PC-3 (cell line): ENCODE data around the gene NRSN2. TPM values are rescaled to one million over a fixed set of nuclear protein-coding genes. Genes with fewer than 3 reads are reported as not detected.

Source experiments
- ATAC-seq: fragments of 200-7000 bp; cut with Tn5 transposase; 2 replicates; pipeline ENCODE4 v1.9.1; 2020; ENCODE audit warnings: mild to moderate bottlenecking, moderate library complexity
- BruUV-seq: library from RNA; stranded (reverse); fragments of 400-500 nt; replicated peaks from 2 replicates; lab custom pipeline; 2021; lab: Mats Ljungman, UMichigan
- CTCF ChIA-PET: fragments of 300-600 bp; sonication (Branson Sonifier 250); formaldehyde crosslinking; loops from one replicate; lab custom pipeline; 2022; ENCODE audit warnings: antibody characterized with exemption; lab: Charles Lee
- POLR2A ChIA-PET: fragments of 300-600 bp; sonication (Branson Sonifier 250); formaldehyde crosslinking; loops from one replicate; lab custom pipeline; 2022; ENCODE audit warnings: antibody characterized with exemption; ENCODE audit not compliant: unreplicated experiment; lab: Charles Lee
- DNase-seq: peaks from one replicate; pipeline ENCODE4 v3.0.0-alpha.2; 2015
- H2AFZ ChIP-seq: fragments of 300-600 bp; sonication (generic); 2 replicates; pipeline ENCODE4 v1.6.0; 2016; ENCODE audit warnings: antibody characterized with exemption, low read length
- H3F3A ChIP-seq: fragments of 300-600 bp; sonication (generic); one replicate; pipeline ENCODE4 v1.6.0; 2017; ENCODE audit warnings: antibody characterized with exemption, low read length, control low read depth, mild to moderate bottlenecking; ENCODE audit not compliant: unreplicated experiment
- H3K27ac ChIP-seq: fragments of 300-600 bp; sonication (generic); 2 replicates; pipeline ENCODE4 v1.5.1; 2016; ENCODE audit warnings: mild to moderate bottlenecking, low read length
- H3K27me3 ChIP-seq: fragments of 300-600 bp; sonication (generic); 2 replicates; pipeline ENCODE4 v1.6.1; 2016; ENCODE audit warnings: low read length, mixed read lengths
- H3K36me3 ChIP-seq: fragments of 300-600 bp; sonication (generic); 2 replicates; pipeline ENCODE4 v1.6.1; 2016; ENCODE audit warnings: low read depth, mixed run types, low read length, mixed read lengths
- H3K4me1 ChIP-seq: fragments of 300-600 bp; sonication (generic); 2 replicates; pipeline ENCODE4 v1.5.1; 2016; ENCODE audit warnings: low read length; ENCODE audit not compliant: insufficient read depth
- H3K4me2 ChIP-seq: fragments of 300-600 bp; sonication (generic); 2 replicates; pipeline ENCODE4 v1.6.0; 2016; ENCODE audit warnings: low read length
- H3K4me3 ChIP-seq: fragments of 300-600 bp; sonication (generic); 2 replicates; pipeline ENCODE4 v1.5.1; 2016; ENCODE audit warnings: mild to moderate bottlenecking, low read length, mixed read lengths
- H3K79me2 ChIP-seq: fragments of 300-600 bp; sonication (generic); 2 replicates; pipeline ENCODE4 v1.6.1; 2017; ENCODE audit warnings: low read length, mixed read lengths
- H3K9ac ChIP-seq: fragments of 300-600 bp; sonication (generic); 2 replicates; pipeline ENCODE4 v1.6.0; 2016; ENCODE audit warnings: mild to moderate bottlenecking, low read length
- H3K9me2 ChIP-seq: fragments of 300-600 bp; sonication (generic); replicated peaks from 2 replicates; pipeline ENCODE4 v1.6.1; 2016; ENCODE audit warnings: mixed run types, low read length, mixed read lengths
- H3K9me3 ChIP-seq: fragments of 300-600 bp; sonication (generic); 2 replicates; pipeline ENCODE4 v1.6.1; 2016; ENCODE audit warnings: low read length, mixed read lengths
- H4K20me1 ChIP-seq: fragments of 300-600 bp; sonication (generic); 2 replicates; pipeline ENCODE4 v1.6.1; 2016; ENCODE audit warnings: low read length, mixed read lengths
- CTCF ChIP-seq: fragments of 300-600 bp; sonication (generic); conservative IDR thresholded peaks from 2 replicates; pipeline ENCODE4 v1.5.1; 2017; ENCODE audit warnings: antibody characterized with exemption, low read depth, mild to moderate bottlenecking, low read length
- EZH2 ChIP-seq: fragments of 300-600 bp; sonication (generic); IDR thresholded peaks from one replicate; pipeline ENCODE4 v1.6.1; 2017; ENCODE audit warnings: antibody characterized with exemption, mild to moderate bottlenecking, low read length; ENCODE audit not compliant: unreplicated experiment
- EZH2phosphoT487 ChIP-seq: fragments of 300-600 bp; sonication (generic); IDR thresholded peaks from 2 replicates; pipeline ENCODE4 v1.6.1; 2018; ENCODE audit warnings: mild to moderate bottlenecking, antibody characterized with exemption, low read length, borderline replicate concordance
- intact Hi-C: fragments of 100-400 bp; cut with micrococcal nuclease; formaldehyde crosslinking; loops from 2 replicates; pipeline ENCODE4 v1.9.0; 2023
- total RNA-seq: library from RNA; depleted of rRNA; stranded (reverse); fragments of >200 nt; gene quantifications from 2 replicates; pipeline ENCODE4 v1.2.3, GENCODE V29; 2014

Gene NRSN2
- total RNA-seq, 1 experiment from 2014 or later, result 50.7 TPM

GRCh38 chr20:373171-373890 lies 26.4 kb downstream of the NRSN2 start:
- no peaks in the 10 kb centered on the region for H3K79me2 ChIP-seq
- DNase-seq (peak; percentile 48), ATAC-seq (no peak)
- H3K27me3 ChIP-seq, result no peaks in the 10 kb centered on the region
- no peaks in the 10 kb centered on the region for H3K9me2 ChIP-seq
- H2AFZ ChIP-seq, result no peak overlapping the region
- no peaks in the 10 kb centered on the region for H3K9me3 ChIP-seq
- POLR2A ChIA-PET, result no interaction called here
- H3K27ac ChIP-seq, result peak overlapping the region; percentile 92
- no peak overlapping the region; the same call in 1 of the 2 replicates for H3K9ac ChIP-seq
- no peaks in the 10 kb centered on the region for H4K20me1 ChIP-seq
- intact Hi-C loops, result no loop called here
- TF ChIP-seq EZH2 (no peak), CTCF (no peak), EZH2phosphoT487 (no peak)
- no peak overlapping the region for H3K4me3 ChIP-seq
- H3K4me2 ChIP-seq, result no peak overlapping the region
- no TSS peak for BruUV-seq
- H3K4me1 ChIP-seq, result peaks cover 58% of the 10 kb centered on the region
- CTCF ChIA-PET, result no interaction called here
- no peaks in the 10 kb centered on the region for H3F3A ChIP-seq
- H3K36me3 ChIP-seq, result no peaks in the 10 kb centered on the region

- intact Hi-C loops, result no loop called here
- DNase-seq (no peak), ATAC-seq (no peak)
- H3F3A ChIP-seq, result no peaks in the 10 kb centered on the region
- no peaks in the 10 kb centered on the region for H3K9me3 ChIP-seq
- no TSS peak for BruUV-seq
- no peak overlapping the region for H3K4me3 ChIP-seq
- no peaks in the 10 kb centered on the region for H3K9me2 ChIP-seq
- no peaks in the 10 kb centered on the region for H4K20me1 ChIP-seq
- CTCF ChIA-PET, result no interaction called here
- H3K4me2 ChIP-seq, result no peak overlapping the region
- peaks cover 56% of the 10 kb centered on the region for H3K4me1 ChIP-seq
- POLR2A ChIA-PET, result no interaction called here
- H3K9ac ChIP-seq, result no peak overlapping the region
- H3K36me3 ChIP-seq, result no peaks in the 10 kb centered on the region
- no peak for TF ChIP-seq CTCF
- no peak for TF ChIP-seq EZH2
- TF ChIP-seq EZH2phosphoT487, result no peak
- no peak overlapping the region for H2AFZ ChIP-seq
- no peak overlapping the region for H3K27ac ChIP-seq
- H3K27me3 ChIP-seq, result no peaks in the 10 kb centered on the region
- H3K79me2 ChIP-seq, result peaks cover 12% of the 10 kb centered on the region
Observed at GRCh38 chr20:375265-375889, 28.5 kb downstream of the NRSN2 start.

- no TSS peak for BruUV-seq
- Histone ChIP-seq H3F3A (no peaks in the 10 kb centered on the region), H3K4me3 (no peak overlapping the region), H3K36me3 (no peaks in the 10 kb centered on the region), H3K4me1 (peaks cover 49% of the 10 kb centered on the region), H2AFZ (no peak overlapping the region), H3K9me2 (no peaks in the 10 kb centered on the region), H3K27ac (no peak overlapping the region), H4K20me1 (no peaks in the 10 kb centered on the region), H3K9ac (no peak overlapping the region), H3K27me3 (no peaks in the 10 kb centered on the region), H3K4me2 (no peak overlapping the region), H3K79me2 (peaks cover 18% of the 10 kb centered on the region), H3K9me3 (no peaks in the 10 kb centered on the region)
- CTCF ChIA-PET, result no interaction called here
- no peak for DNase-seq
- no peak for TF ChIP-seq CTCF
- TF ChIP-seq EZH2phosphoT487, result no peak
- TF ChIP-seq EZH2, result no peak
- intact Hi-C loops, result no loop called here
- POLR2A ChIA-PET, result no interaction called here
- ATAC-seq, result no peak
Observed at GRCh38 chr20:376089-376488, 29.2 kb downstream of the NRSN2 start.
